GM12878 (cell line): ENCODE measurements around the gene C12orf60. TPM values are rescaled to one million over a fixed set of nuclear protein-coding genes. Genes with fewer than 3 reads are reported as not detected.

Experiments used
- ATAC-seq: fragments of 200-7000 bp; cut with Tn5 transposase; 3 replicates; pipeline ENCODE4 v1.9.1; 2020; ENCODE audit warnings: mild to moderate bottlenecking, moderate library complexity
- BruUV-seq: library from RNA; stranded (reverse); fragments of 400-500 nt; replicated peaks from 2 replicates; lab custom pipeline; 2021; lab: Mats Ljungman, UMichigan
- CTCF ChIA-PET: fragments of 300-600 bp; sonication (Branson Sonifier 250); formaldehyde crosslinking; extraction: SDS; loops from one replicate; lab custom pipeline; 2021; ENCODE audit warnings: inconsistent platforms; lab: Yijun Ruan, JAX
- POLR2A ChIA-PET: fragments of 350-600 bp; formaldehyde crosslinking; extraction: SDS; loops from one replicate; lab custom pipeline; 2021; ENCODE audit warnings: inconsistent platforms; lab: Charles Lee
- RAD21 ChIA-PET: fragments of 300-600 bp; sonication (Branson Sonifier 250); formaldehyde crosslinking; loops from one replicate; lab custom pipeline; 2023; ENCODE audit warnings: antibody characterized with exemption; ENCODE audit not compliant: unreplicated experiment; lab: Charles Lee
- SMC1A ChIA-PET: fragments of 300-600 bp; sonication (Branson Sonifier 250); formaldehyde crosslinking; loops from one replicate; lab custom pipeline; 2023; ENCODE audit not compliant: unreplicated experiment, uncharacterized antibody; lab: Charles Lee
- DNase-seq: peaks from one replicate; pipeline ENCODE4 v3.0.0-alpha.2; 2011; ENCODE audit warnings: low read depth, low spot score
- FAIRE-seq: peaks from 3 replicates; lab custom pipeline; 2011; peaks lifted over from hg19 to GRCh38; lab: Jason Lieb, UNC
- H2AFZ ChIP-seq: 2 replicates; pipeline ENCODE4 v1.6.0; 2011; ENCODE audit warnings: low read depth, low read length, control low read depth; ENCODE audit not compliant: control insufficient read depth
- H3K27ac ChIP-seq: 2 replicates; pipeline ENCODE4 v1.5.1; 2011; ENCODE audit warnings: control low read depth; ENCODE audit not compliant: control insufficient read depth, insufficient read depth
- H3K27me3 ChIP-seq, 2 experiments: replicated peaks in 1 of 2; 2 replicates each; pipeline versions ENCODE4 v1.6.0 to v1.6.1; 2011; ENCODE audit warnings: low read length in 1 of 2; ENCODE audit not compliant: control insufficient read depth in 2 of 2, insufficient read depth in 2 of 2
- H3K36me3 ChIP-seq, 2 experiments: 2 replicates each; pipeline ENCODE4 v1.5.1; 2011; ENCODE audit warnings: low read length in 1 of 2; ENCODE audit not compliant: control insufficient read depth in 2 of 2, insufficient read depth in 2 of 2
- H3K4me1 ChIP-seq: 2 replicates; pipeline ENCODE4 v1.6.1; 2011; ENCODE audit warnings: mild to moderate bottlenecking, low read length, moderate library complexity, mixed read lengths; ENCODE audit not compliant: control insufficient read depth, insufficient read depth
- H3K4me2 ChIP-seq: 2 replicates; pipeline ENCODE4 v1.6.0; 2011; ENCODE audit warnings: control low read depth; ENCODE audit not compliant: control insufficient read depth, insufficient read depth
- H3K4me3 ChIP-seq: fragments of 200-600 bp; sonication (generic); 2 replicates; pipeline ENCODE4 v1.5.1; 2016
- H3K79me2 ChIP-seq: 2 replicates; pipeline ENCODE4 v1.6.0; 2011; ENCODE audit warnings: low read length; ENCODE audit not compliant: control insufficient read depth, insufficient read depth
- H3K9ac ChIP-seq: 2 replicates; pipeline ENCODE4 v1.8.0; 2011; ENCODE audit warnings: low read length, control low read depth, mixed read lengths; ENCODE audit not compliant: control insufficient read depth, insufficient read depth
- H3K9me3 ChIP-seq: replicated peaks from 3 replicates; pipeline ENCODE4 v1.5.1; 2011; ENCODE audit warnings: mild to moderate bottlenecking, low read length; ENCODE audit not compliant: control insufficient read depth, insufficient read depth
- H4K20me1 ChIP-seq: 2 replicates; pipeline ENCODE4 v1.6.0; 2011; ENCODE audit not compliant: control insufficient read depth, insufficient read depth
- RAD21 ChIP-seq: IDR thresholded peaks from 2 replicates; pipeline ENCODE4 v1.6.1; 2011; ENCODE audit warnings: mild to moderate bottlenecking, low read depth, low read length, moderate library complexity; ENCODE audit not compliant: insufficient read depth
- RAD51 ChIP-seq: fragments of 450-650 bp; IDR thresholded peaks from 2 replicates; pipeline ENCODE4 v1.6.1; 2016; ENCODE audit warnings: moderate library complexity, mild to moderate bottlenecking, inconsistent platforms
- RBBP5 ChIP-seq: fragments of 200-600 bp; sonication (generic); conservative IDR thresholded peaks from 2 replicates; pipeline ENCODE4 v1.6.1; 2016
- SMC3 ChIP-seq: IDR thresholded peaks from 2 replicates; pipeline ENCODE4 v1.6.1; 2011; ENCODE audit warnings: low read length, improper control_type of control experiment, borderline replicate concordance
- WGBS: methylation state at CpG from one replicate; pipeline ENCODE4 v1.1.6; 2016; ENCODE audit warnings: low lambda C conversion rate; ENCODE audit not compliant: insufficient replicate concordance, insufficient coverage; ENCODE audit errors: missing lambda C conversion rate; 5-methylcytosine and 5-hydroxymethylcytosine counted together
- in situ Hi-C: fragments of 300-500 bp; cut with MboI; formaldehyde crosslinking; loops from 9 replicates; pipeline ENCODE4 v1.14.3; 2018; ENCODE audit warnings: mixed read lengths
- intact Hi-C: fragments of 100-400 bp; cut with micrococcal nuclease; formaldehyde crosslinking; loops from one replicate; pipeline ENCODE4 v1.14.2; 2022; ENCODE audit not compliant: unreplicated experiment
- polyA plus RNA-seq, 11 experiments: library from polyadenylated mRNA; depleted of rRNA in 4 of 11; unstranded in 6 of 11; stranded (reverse) in 5 of 11; fragments of >200 nt; fragmentation: Nextera tagmentation in 4 of 11; fragmentation: Illumina TruSeq in 1 of 11; extraction: Ambion mirVana in 4 of 11; extraction: Trizol in 1 of 11; gene quantifications; 1 replicate in 1 of 11; 2 replicates in 10 of 11; pipeline versions ENCODE4 v1.2.1 to v1.2.3, GENCODE V29; 2011 to 2016; ENCODE audit warnings: inconsistent platforms in 2 of 11, missing spikeins in 2 of 11, low read depth in 1 of 11
- total RNA-seq, 4 experiments: library from RNA; depleted of rRNA in 3 of 4; stranded (reverse); fragments of >200 nt in 3 of 4; fragmentation: Illumina TruSeq in 1 of 4; extraction: Trizol in 1 of 4; gene quantifications; 2 replicates each; pipeline versions ENCODE4 v1.2.1 to v1.2.3, GENCODE V29; 2013 to 2021
- TF ChIP-seq, protein P1 (sequence below), 3 experiments: IDR thresholded peaks in 2 of 3; conservative IDR thresholded peaks in 1 of 3; 2 replicates each; pipeline ENCODE4 v1.5.1; 2011; ENCODE audit warnings: low read depth in 3 of 3, low read length in 3 of 3, mild to moderate bottlenecking in 3 of 3, control low read depth in 2 of 3, moderate library complexity in 2 of 3, inconsistent platforms in 1 of 3, mixed read lengths in 1 of 3; ENCODE audit not compliant: control insufficient read depth in 2 of 3, insufficient read depth in 1 of 3; ENCODE audit errors: extremely low read depth in 1 of 3

Gene C12orf60
- total and polyA plus RNA-seq, 10 of the 15 experiments (the other 5 are each of a cell fraction or from before 2014, with no cell fraction given): 1.8 to 7.2 (median 3.2) TPM

DNA sequence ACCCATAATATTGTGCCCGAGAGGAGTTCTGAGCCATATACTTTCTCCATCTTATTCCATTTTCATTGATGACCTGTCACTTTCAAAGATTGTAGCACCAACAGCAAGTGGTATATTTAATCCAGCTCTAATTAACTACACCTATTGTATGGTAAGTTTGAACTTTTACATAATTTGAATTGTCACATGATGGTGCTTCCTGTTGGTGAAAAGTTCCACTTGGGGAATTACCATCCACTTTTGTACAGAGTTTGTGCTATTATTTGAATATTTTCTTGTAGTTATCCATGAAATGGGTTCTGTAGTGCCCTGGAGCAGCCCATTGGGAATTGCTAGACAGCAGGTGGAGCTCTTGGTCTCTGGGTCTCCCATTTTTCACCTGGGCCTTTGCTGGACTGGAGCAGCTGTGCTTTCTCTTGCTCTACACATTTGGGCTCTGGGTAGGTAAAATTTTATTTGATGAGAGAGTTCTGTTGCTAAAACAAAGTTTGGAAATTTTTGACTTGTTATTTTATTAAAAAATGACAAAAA, 7.5 kb downstream of the C12orf60 start:
- Histone ChIP-seq H4K20me1 (no peaks in the 10 kb centered on the region), H3K4me3 (no peak overlapping the region), H3K27me3 (no peaks in the 10 kb centered on the region), H3K4me1 (no peaks in the 10 kb centered on the region), H3K9ac (no peak overlapping the region), H3K36me3 (no peaks in the 10 kb centered on the region), H3K27ac (no peak overlapping the region), H2AFZ (no peak overlapping the region), H3K4me2 (no peak overlapping the region), H3K9me3 (no peaks in the 10 kb centered on the region), H3K79me2 (no peaks in the 10 kb centered on the region)
- FAIRE-seq (no peak), ATAC-seq (peak; percentile 51), DNase-seq (no peak)
- TF ChIP-seq RAD21: 0 out of 2 replicates have a peak, but pooled peaks have one; percentile 23
- TF ChIP-seq RBBP5: no peak
- peak; percentile 24; the same call in 1 of the 2 replicates for TF ChIP-seq RAD51
- TF ChIP-seq, protein P1, sequence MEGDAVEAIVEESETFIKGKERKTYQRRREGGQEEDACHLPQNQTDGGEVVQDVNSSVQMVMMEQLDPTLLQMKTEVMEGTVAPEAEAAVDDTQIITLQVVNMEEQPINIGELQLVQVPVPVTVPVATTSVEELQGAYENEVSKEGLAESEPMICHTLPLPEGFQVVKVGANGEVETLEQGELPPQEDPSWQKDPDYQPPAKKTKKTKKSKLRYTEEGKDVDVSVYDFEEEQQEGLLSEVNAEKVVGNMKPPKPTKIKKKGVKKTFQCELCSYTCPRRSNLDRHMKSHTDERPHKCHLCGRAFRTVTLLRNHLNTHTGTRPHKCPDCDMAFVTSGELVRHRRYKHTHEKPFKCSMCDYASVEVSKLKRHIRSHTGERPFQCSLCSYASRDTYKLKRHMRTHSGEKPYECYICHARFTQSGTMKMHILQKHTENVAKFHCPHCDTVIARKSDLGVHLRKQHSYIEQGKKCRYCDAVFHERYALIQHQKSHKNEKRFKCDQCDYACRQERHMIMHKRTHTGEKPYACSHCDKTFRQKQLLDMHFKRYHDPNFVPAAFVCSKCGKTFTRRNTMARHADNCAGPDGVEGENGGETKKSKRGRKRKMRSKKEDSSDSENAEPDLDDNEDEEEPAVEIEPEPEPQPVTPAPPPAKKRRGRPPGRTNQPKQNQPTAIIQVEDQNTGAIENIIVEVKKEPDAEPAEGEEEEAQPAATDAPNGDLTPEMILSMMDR (IDR thresholded peaks at IDR 0.05 in 2 of 3, conservative IDR thresholded peaks at IDR 0.05 in 1 of 3; ENCODE audit: control insufficient read depth in 2 of 3, extremely low read depth in 1 of 3, insufficient read depth in 1 of 3, low read depth in 3 of 3, low read length in 3 of 3): peak in 1 of 3 experiments; percentile 27; a peak in 3 of 6 replicates
- peak; percentile 21; the same call in 1 of the 2 replicates for TF ChIP-seq SMC3
- in situ Hi-C loops (no loop called here), intact Hi-C loops (no loop called here)
- CTCF ChIA-PET: interaction anchor here (0.5 to 1.7 kb wide), 10 partner anchors 9 to 430 kb away, joined by 3 to 8 read pairs (median 3); no protein-coding TSS in a partner anchor
- SMC1A ChIA-PET: interaction anchor here (0.9 to 3.2 kb wide), 6 partner anchors 9 to 573 kb away, joined by 3 to 10 read pairs (median 4); no protein-coding TSS in a partner anchor
- POLR2A ChIA-PET: no interaction called here
- RAD21 ChIA-PET: interaction anchor here (1.1 to 2.1 kb wide), 5 partner anchors 8 to 184 kb away, joined by 3 to 6 read pairs (median 5); partner anchors contain the start of genes C12orf60 and WBP11
- BruUV-seq: no TSS peak
- 96% methylated on average over 1 of the region's 1 CpG for WGBS
